Uterus (tissue), 2 donors: ENCODE measurements around the gene VPS4A.

Experiments used
- CTCF ChIP-seq, 4 experiments: fragments of 200-600 bp in 2 of 4; fragments of 450-650 bp in 2 of 4; sonication (generic) in 2 of 4; IDR thresholded peaks; one replicate each; pipeline ENCODE4 v1.5.1; 2016 to 2019; ENCODE audit warnings: antibody characterized with exemption in 4 of 4, mild to moderate bottlenecking in 2 of 4, moderate library complexity in 1 of 4
- POLR2A ChIP-seq, 2 donors: fragments of 450-650 bp; IDR thresholded peaks; one replicate each; pipeline ENCODE4 v1.6.1; 2016; ENCODE audit warnings: antibody characterized with exemption in 2 of 2, mild to moderate bottlenecking in 1 of 2, moderate library complexity in 1 of 2

DNA sequence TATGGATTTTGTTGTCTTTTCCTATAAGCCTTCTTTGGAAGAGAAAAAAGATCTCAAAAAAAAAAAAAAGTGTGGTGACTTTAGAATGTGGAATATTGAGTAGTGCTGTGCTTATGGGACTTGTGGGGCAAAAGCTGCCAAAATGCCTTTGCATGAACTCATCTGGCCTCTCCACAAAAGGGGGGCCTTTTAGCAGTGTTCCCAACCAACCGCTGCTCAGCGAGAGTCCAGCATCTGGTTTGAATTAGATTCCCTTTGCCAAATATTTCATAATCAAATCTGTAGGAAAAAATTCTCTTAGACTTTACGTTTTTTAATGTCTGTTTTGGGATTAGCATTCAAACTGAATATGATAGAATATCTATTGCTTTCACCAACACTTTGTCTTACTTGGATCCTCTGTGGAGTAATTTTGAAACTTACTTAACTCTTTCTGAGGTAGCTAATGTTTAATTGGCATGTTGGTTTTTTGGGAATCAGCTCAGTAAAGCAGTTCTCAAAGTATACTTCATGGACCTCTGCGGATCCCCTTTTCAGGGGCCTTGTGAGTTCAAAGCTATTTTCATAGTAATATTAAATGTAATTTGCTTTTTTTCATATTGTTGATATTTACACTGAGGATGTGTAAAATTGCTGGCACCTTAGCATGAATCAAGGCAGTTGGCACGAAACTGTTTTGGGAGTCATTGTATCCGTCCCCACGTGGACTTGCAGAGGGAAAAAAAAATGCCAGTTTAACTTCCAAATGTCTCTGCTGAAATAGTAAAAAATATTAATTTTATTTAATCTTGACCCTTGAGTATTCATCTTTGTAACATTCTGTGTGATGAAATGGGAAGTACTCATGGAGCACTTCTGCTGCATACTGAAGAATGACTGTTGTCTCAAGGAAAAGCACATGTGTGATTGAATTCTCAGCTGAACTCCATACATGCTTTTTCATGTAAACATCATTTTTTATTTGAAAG, 34.7 kb upstream of the VPS4A start:
- TF ChIP-seq CTCF (IDR thresholded peaks at IDR 0.05) (no peak), POLR2A (IDR thresholded peaks at IDR 0.05) (no peak)
